ENCODE data around the gene ARMS2.

Gene ARMS2

DNA sequence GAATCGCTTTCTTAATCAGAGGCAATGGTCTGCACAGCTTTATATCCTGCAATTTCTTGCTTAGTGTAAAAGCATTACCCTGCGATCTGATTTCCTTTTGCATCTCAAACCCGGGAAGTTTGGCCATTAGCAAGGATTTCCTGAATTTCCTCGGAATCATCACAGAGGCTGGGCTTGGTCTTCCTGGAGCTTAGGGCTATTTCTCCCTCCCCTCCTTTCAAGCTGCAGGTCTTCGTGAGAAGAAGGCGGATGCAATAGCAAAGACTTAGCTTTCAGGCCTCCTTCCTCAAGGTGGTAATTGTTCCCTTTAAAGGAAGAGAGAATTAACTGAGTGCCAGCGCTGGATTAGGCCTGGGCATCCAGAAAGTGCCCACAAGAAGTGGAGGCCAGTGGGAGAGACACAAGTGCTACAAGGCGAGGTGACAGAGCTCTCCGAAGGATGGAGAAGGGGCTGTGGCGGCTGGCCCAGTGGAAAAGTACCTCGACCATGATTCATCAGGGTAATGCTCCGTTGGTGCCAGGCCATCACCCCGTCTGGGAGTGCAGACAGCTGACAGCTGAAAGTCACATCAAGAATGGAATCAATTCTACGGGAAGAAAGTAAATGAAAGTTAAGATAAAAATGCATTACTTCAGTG is 4.0 kb upstream of the ARMS2 start:
- no peak for DNase-seq (ENCODE audit: low read depth in 3 of 3)

DNA sequence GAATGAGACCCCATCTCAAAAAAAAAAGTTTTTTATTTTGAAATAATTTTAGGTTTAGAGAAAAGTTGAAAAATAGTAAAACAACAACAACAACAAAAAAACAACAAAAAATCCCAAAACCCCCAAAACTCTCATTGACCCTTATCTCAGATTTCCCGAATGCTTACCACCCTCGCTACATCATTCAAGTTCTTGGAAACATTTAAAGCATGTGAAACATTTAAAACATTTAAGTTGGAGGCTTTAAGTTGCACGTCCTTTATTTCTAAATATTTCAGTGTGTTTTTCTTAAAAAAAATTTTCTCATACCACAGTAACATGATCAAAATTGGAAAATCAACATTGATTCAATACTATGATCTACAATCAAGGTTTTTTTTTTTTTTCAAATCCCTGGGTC is 382 bp upstream of the ARMS2 start:
- no peak for DNase-seq (ENCODE audit: low read depth in 3 of 3)

DNA sequence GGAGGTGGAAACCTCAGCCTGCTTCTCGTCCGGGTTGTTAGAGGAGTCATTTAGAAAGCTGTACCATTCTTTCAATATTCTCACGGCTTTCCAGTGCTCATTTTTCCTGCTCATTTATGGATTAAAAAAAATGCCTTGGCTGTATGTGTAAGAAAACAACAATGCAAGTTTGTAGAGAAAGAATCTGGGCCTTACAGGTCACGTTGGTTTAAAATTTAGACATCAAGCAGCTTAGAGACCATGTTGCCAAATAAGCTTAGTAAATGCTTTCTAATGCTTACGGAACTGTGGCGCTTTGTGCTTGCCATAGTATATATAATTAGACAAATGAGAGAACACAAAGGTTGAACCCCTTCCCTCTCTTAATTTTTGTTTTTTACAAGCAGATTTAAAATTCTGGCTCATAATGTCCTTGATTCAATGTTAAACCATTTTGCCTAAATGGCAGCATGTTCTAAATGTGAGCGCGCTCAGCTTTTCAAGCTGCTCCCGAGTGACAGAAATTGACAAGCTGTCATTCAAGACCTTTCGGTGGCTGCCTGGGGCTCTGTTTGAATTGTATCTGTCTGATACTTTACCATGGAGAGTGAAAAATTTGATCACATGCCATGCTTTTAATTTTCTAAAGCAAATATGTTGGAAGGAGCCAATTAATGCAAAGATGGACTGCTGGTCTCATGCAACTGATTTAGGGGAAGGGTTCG is 1.1 kb downstream of the ARMS2 start:
- DNase-seq (ENCODE audit: low read depth in 3 of 3) = no peak

DNA sequence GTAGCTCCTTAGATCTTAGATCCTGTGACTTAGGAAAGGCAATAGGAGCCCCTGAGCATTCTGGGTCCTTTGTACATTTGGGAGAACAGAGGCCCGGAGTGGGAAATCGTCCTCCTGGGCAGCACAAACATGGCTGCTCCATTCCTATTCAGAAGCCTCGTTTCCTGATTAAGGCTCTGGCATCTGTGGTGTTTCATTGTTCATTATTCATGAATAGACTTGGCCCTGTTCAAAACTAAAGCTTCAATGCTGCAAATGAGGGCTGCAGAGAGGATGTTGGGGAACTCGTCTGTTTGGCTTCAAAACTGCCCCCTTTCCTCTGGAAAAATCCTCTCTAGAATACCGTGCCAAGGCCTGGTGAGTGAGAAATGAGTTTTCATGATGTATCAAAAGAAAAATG is 3.5 kb downstream of the ARMS2 start:
- DNase-seq (ENCODE audit: low read depth in 3 of 3) = no peak

DNA sequence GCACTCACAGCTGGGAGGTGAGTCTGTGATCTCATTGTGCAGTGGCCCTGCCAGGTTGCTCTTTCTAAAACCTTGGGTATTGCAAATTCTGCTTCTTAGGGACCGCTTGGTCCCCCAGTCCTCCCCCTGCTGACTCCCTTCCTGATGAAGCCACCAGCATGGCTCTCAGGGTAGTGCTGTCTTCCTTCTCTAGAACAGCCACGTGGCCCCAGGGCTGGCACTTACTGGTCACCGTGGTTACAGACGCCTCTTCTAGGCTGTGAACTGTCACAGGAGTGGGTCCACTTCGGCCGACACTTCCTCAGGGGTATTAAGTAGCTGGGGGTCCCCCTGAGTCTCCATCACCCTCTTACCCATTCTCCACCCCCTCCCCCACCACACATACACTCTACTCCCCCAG is 4.2 kb downstream of the ARMS2 start:
- DNase-seq (ENCODE audit: low read depth in 3 of 3) = no peak

DNA sequence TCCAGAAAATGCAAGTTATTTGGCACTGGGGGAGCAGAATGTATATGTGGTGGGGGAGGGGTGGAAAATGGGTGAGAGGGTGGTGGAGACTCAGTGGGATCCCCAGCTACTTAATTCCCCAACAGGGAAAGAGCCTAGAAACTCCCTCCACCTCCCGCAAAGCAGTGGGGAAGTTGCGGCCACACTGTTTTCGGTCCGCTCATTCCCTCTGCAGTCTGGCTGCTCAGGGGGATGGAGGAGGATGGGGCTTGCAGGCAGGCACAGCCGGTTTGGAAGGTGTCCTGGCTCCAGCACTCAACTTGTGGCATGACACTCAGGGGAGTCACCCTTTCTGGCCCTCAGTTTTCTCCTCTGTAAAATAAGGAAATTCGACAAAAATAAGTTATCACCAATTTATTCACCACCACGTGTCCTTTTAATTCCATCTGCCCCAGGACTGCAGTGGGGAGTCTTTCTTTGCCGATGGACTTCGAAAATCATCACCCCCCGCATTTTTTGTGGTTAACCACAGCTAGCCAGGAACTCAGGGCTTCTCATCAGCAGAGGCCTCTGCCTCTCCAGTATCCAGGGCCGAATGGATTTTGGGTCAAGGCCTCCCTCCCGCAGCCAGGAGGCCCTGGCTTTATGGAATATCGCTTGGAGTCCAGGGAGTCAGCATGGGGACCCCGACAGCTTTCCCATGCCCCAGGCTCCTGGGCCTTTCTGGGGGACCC is 5.3 kb downstream of the ARMS2 start:
- no peak for DNase-seq (ENCODE audit: low read depth in 3 of 3)

DNA sequence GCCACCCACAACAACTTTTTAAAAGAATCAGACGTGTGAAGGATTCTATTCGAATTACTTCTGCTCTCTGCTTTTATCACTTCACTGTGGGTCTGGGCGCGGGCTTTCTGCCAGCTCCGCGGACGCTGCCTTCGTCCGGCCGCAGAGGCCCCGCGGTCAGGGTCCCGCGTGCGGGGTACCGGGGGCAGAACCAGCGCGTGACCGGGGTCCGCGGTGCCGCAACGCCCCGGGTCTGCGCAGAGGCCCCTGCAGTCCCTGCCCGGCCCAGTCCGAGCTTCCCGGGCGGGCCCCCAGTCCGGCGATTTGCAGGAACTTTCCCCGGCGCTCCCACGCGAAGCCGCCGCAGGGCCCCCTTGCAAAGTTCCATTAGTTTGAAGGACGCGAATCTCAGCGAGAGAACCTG is 6.4 kb downstream of the ARMS2 start:
- DNase-seq (ENCODE audit: low read depth in 3 of 3) = no peak

DNA sequence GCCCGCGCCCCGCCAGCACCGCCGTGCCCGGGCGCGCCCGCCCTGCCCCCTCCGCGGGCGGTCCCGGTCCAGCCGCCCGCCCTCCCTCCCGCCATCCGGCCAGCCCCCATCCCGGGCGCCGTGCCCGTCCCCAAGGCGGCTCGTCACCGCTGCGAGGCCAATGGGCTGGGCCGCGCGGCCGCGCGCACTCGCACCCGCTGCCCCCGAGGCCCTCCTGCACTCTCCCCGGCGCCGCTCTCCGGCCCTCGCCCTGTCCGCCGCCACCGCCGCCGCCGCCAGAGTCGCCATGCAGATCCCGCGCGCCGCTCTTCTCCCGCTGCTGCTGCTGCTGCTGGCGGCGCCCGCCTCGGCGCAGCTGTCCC is 6.9 kb downstream of the ARMS2 start, which contains the start of gene HTRA1:
Gene HTRA1 (plus strand): TSS at position 187 of the 362 bp plus-strand sequence. CDS start 100 bp downstream, at position 287.
- DNase-seq (ENCODE audit: low read depth in 3 of 3) = no peak

DNA sequence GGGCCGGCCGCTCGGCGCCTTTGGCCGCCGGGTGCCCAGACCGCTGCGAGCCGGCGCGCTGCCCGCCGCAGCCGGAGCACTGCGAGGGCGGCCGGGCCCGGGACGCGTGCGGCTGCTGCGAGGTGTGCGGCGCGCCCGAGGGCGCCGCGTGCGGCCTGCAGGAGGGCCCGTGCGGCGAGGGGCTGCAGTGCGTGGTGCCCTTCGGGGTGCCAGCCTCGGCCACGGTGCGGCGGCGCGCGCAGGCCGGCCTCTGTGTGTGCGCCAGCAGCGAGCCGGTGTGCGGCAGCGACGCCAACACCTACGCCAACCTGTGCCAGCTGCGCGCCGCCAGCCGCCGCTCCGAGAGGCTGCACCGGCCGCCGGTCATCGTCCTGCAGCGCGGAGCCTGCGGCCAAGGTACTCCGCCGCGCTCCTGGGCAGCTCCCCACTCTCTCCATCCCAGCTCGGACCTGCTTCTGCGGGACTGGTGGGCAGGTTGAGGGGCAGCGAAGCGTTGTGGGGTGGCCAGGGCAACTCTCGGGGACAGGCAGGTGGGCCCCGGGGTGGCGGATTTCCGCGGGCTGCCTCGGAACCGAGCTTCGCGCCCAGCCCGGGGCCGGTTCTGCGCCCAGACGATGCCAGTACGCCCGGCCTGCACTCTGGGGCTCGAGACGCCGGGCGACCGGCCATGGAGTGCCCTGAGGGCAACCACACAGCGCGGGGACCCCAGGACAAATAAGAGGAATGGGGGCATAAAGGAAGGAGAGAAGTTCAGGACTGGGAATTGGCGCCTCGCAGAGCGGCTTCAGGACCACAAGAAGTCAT is 7.5 kb downstream of the ARMS2 start:
- no peak for DNase-seq (ENCODE audit: low read depth in 3 of 3)

DNA sequence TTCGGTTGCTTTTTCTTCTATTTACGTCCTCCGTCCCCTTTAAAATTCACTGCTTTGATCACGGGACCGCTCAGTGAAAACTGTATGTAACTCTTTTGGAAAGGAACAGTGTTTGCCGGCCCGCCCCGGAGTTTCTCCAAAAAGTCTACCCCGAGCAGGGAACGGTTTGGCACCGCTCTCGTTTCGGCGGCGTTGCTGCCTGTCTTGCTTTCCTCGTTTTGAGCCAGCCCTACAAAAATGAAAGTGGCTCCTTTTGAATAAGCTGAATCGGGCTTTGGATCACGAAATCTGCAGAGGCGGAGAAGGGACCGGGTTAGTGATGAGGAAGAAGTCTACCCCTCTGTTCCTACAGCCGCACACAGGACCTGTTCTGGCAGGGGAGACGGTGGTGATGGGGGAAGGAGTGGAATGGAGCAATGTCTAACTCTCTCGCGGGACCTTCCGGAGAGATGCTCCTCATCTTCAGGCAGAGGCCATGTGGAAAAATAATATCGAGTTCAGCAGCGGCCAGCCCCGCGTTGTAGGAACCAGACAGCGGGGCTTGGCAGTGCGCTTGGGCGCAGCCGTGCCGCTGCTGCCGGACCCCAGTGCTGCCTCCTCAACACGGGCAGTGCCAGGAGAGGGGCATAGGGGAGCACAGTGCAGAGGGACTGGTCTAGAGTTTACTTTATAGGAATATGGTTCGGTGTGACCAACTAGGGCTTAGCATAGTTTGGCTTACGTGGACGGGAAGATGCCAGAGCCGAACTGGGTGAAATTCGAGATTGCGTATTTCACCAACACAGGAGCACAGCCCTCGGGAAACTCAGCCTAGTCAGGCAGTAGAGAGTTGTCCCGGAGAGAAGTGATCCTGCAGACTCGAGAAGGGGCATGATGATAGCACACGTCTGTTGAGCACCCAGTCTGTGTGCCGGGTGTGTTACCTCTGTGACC is 8.3 kb downstream of the ARMS2 start:
- peak in 1 of 3 experiments; percentile 9 for DNase-seq (ENCODE audit: low read depth in 3 of 3)

DNA sequence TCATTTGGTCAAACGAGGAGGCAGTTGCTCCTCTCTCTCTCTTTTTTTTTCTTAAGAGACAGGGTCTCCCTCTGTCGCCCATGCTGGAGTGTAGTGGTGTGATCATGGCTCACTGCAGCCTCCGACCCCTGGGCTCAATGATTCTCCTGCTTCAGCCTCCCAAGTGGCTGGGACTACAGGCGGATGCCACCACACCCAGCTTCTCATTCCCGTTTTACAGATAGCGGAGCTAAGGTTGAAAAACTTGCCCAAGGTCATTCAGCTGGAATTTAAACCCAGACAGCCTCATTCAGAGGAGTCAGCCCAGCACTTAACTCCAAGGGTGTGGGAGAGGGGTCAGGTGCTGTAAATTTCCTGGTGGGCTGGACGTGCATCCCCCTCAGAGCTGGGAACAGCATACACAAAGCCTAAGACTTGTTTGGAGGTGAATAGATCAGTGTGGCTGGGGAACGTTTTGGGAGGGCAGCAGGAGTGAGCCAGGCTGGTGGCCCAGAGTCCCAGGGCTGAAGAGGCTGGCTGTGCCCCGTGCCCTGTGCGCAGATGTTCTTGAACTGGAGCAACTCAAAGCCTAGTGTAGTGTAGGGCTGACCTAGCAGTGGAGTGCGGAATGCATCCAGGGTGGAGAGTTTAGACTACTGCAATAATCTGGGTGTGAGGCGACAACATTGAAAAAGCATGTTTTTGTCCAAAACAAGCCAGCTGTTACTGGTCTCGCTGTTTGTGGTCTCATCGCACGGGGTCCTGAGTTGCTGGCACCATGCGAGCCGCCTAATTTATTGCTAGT is 9.2 kb downstream of the ARMS2 start:
- no peak for DNase-seq (ENCODE audit: low read depth in 3 of 3)

DNA sequence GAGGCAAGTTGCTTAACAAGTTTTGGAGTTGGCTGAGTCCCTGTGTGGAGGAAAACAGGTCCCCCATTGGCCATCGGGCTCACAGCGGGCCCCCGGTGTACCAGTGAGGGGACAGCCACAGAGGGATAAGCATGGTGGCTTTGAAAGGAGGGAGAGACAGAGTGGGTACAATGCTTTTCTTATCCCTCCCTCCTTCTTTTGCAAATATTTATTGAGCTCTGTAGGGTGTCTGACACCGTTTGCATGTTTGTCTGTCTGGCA is 9.7 kb downstream of the ARMS2 start:
- no peak for DNase-seq (ENCODE audit: low read depth in 3 of 3)

DNA sequence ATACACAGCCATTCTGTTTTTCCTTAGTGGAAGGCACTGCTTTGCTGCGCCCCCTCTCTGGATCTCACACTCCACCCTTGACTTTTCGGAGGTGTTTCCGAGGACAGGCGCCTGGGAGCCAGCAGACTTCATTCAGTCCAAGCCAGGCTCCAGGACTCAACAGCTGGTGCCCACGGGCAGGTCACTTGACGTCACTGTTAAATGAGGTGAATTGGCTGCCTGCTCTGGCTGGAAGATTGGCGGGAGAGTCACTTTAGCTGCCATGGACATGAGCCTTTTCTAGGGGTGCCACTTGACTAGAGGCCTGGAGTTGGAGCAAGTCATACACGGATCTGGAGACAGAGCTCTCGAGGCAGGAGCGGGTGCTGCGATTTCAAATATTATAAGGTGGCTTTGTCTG is 10.1 kb downstream of the ARMS2 start:
- DNase-seq (ENCODE audit: low read depth in 3 of 3) = no peak

DNA sequence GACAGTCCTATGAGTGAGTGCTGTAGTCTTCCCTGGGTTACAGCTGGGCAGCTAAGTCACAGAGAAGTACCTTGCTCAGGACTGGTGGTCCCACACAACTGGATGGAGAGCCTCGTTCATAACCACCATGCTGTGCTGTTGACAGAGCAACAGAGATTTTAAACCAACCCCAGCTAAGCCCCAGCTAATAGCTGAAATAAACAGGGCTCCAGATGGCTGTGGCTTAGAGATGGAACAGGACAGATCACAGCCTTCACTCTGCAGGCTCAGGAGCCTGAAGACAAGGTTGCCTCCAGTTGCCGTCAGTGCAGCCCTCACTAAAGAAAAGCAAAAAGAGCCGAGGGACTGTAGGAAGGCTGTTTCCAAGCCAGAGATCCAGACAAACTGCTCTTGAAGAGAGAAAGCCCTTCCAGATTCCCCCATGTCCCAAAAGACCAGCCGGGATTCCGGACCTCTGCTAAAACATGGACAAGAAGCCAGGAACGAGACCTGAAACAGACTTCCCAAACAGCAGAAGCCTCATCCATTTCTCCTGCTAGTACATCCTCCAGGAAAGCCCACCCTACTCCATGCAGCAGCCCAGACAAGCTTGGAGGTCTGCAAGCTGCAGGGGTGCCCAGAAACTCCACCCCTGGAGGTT is 11.1 kb downstream of the ARMS2 start:
- no peak for DNase-seq (ENCODE audit: low read depth in 3 of 3)

DNA sequence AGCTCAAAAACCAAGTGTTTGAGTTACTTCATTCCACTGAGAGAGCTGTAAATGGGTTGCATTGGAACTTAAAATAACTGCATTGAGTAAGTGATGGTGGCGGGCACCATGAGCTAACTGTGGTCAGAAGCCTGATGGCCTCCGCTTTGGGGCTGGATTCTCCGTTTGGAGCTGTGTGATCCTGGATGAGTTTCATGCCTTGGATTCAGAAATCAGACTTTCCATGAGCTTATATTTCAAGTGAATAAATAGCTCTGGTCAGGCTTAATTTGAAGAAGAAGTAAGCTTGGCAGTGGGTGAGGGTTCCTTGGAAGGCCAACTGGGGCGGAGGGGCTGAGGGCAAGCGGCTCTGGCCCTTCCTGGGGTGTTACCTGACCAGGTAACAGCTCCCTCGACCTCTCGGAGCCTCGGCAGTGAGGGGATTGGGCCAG is 12.5 kb downstream of the ARMS2 start:
- no peak for DNase-seq (ENCODE audit: low read depth in 3 of 3)

DNA sequence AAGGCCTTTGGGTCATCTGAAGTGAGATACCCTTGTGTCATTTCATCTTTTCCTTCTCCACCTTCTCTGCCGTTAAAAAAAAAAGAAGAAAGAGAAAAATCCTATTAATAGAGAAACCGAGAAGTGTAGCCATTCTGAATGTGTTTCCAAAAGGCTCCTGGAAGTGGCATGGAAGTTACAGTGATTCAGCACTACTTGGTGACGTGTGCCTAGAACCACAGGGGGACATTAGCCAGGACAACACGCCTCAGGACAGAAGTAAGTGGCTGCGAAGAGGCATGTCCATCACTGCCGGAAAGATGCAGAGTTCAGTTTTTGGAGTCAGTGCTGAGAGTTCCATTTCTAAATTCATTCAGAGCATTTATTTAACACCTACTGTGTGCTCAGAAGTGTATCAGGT is 13.2 kb downstream of the ARMS2 start:
- no peak for DNase-seq (ENCODE audit: low read depth in 3 of 3)

DNA sequence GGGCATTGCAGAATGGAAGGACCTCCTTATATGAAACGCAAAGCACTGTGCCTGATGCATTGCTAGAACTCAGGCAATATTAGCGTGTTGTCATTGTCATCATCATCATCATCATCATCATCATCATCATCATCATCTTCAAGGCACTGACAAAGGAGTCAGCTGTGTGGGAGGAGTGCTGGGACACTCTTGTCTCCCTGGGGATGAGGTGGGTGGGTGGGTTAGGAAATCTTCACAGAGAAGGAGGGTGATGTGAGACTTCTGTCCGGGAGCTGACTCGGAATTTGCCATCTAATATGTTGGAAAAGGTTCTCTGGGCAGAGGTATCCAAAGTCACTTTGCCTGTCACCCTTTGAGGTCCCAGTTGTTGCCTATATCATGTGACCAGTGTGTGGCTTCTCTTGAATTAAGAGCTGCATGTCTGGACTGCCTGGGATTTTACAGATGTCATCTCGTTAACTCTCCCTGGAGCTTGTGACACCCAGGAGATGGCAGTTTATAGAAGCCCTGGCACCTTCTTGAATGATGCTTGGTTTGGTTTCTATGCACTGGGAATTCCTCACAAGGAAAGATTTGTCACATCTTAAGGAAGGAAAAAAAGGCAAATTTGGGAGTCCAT is 14.0 kb downstream of the ARMS2 start:
- no peak for DNase-seq (ENCODE audit: low read depth in 3 of 3)

DNA sequence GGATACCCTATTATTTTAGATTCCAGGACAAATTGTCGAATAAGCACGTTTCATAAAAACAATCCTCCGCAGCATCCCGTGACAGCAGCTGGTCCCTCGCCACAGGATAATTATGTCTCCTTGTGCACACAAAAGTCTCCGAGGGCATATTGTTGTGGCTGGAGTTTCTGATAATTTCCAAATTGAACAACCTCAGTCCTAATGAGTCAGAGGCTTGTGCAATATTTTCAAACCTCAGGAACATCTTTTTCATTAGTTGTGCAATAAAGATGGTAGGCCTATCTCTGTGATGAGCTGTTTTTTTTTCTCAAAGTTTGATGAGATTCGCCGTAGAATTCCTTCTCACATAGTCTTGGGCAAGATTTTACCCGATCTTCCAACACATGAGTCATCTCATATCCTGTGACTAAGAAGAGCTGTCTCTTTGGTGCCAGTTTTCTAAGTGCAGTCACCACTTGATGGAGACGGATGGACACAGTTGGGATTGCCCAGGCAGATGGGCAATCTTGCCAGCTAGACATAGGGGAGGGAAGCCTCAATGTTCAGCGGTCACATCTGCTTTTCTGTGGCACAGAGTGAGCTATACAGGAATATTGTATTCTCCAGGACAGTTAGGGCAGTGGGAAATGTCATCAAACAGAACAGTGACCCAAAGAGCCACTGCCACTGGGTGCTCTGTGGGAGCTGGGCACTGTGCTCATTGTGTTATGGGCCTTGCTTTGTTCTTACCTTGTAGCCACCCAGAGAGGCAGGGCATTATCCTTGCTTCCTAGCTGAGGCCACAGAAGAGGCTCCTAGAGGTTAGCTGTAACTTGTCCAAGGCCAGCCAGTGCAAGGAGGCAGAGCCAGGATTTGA is 14.7 kb downstream of the ARMS2 start:
- DNase-seq (ENCODE audit: low read depth in 3 of 3) = no peak

DNA sequence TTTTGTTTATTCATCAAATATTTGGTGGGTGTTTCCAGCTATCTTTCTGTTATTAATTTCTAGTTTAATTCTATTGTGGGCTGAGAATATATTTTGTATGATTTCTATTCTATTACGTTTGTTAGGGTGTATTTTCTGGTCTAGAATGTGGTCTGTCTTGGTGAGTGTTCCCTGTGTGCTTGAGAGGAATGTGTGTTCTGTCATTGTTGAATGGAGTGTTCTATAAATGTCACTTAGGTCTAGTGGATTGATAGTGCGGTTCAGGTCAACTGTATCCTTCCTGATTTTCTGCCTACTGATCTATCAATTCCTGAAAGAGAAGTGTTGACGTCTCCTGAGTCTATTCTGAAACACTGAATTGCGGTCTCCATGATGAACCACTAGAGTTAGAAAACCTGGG is 15.4 kb downstream of the ARMS2 start:
- no peak for DNase-seq (ENCODE audit: low read depth in 3 of 3)

Measured in stimulated activated CD4-positive, alpha-beta T cell treated with anti-CD3 and anti-CD28 coated beads, TNF-alpha, amount 100 ng/mL, for 24 hours (primary cell).